DND-41 (cell line): ENCODE results near the gene NPFF.

Experiments
- ATAC-seq: fragments of 200-7000 bp; cut with Tn5 transposase; 3 replicates; pipeline ENCODE4 v1.9.1; 2021; ENCODE audit warnings: low read depth; ENCODE audit not compliant: insufficient read depth
- DNase-seq: peaks from one replicate; pipeline ENCODE4 v3.0.0-alpha.2; 2020
- H2AFZ ChIP-seq: 2 replicates; pipeline ENCODE4 v1.6.0; 2012; ENCODE audit warnings: low read depth, low read length
- H3K27ac ChIP-seq: 2 replicates; pipeline ENCODE4 v1.5.1; 2012; ENCODE audit warnings: low read length, inconsistent platforms
- H3K27me3 ChIP-seq: fragments of 200-600 bp; sonication (generic); 2 replicates; pipeline ENCODE4 v1.6.0; 2012; ENCODE audit warnings: low read length, mild to moderate bottlenecking, inconsistent platforms; ENCODE audit not compliant: insufficient read depth, poor library complexity
- H3K36me3 ChIP-seq: 2 replicates; pipeline ENCODE4 v1.5.1; 2012; ENCODE audit warnings: low read length, inconsistent platforms; ENCODE audit not compliant: insufficient read depth
- H3K4me1 ChIP-seq: 2 replicates; pipeline ENCODE4 v1.5.1; 2012; ENCODE audit warnings: mild to moderate bottlenecking, low read length; ENCODE audit not compliant: insufficient read depth
- H3K4me2 ChIP-seq: 2 replicates; pipeline ENCODE4 v1.6.0; 2012; ENCODE audit warnings: mild to moderate bottlenecking, moderate library complexity, low read length, inconsistent platforms; ENCODE audit not compliant: insufficient read depth
- H3K4me3 ChIP-seq, 2 experiments: fragments of 200-600 bp in 1 of 2; shearing (Covaris generic) in 1 of 2; 2 replicates each; pipeline ENCODE4 v1.5.1; 2012 to 2016; ENCODE audit warnings: inconsistent platforms in 2 of 2, low read length in 2 of 2, mild to moderate bottlenecking in 2 of 2, low read depth in 1 of 2, moderate library complexity in 1 of 2
- H3K79me2 ChIP-seq: 2 replicates; pipeline ENCODE4 v1.6.0; 2012; ENCODE audit warnings: low read length, inconsistent platforms; ENCODE audit not compliant: insufficient read depth
- H3K9ac ChIP-seq: 2 replicates; pipeline ENCODE4 v1.6.0; 2012; ENCODE audit warnings: low read depth, mild to moderate bottlenecking, inconsistent platforms, low read length, moderate library complexity
- H3K9me3 ChIP-seq: 2 replicates; pipeline ENCODE4 v1.5.1; 2012; ENCODE audit warnings: low read length, moderate library complexity, mild to moderate bottlenecking, inconsistent platforms; ENCODE audit not compliant: insufficient read depth, severe bottlenecking
- H4K20me1 ChIP-seq: 2 replicates; pipeline ENCODE4 v1.6.0; 2012; ENCODE audit warnings: low read length; ENCODE audit not compliant: insufficient read depth
- CTCF ChIP-seq: IDR thresholded peaks from 2 replicates; pipeline ENCODE4 v1.5.1; 2012; ENCODE audit warnings: borderline replicate concordance, low read length, moderate library complexity, mild to moderate bottlenecking; ENCODE audit not compliant: poor library complexity, severe bottlenecking; ENCODE audit errors: extremely low read depth
- EZH2 ChIP-seq: IDR thresholded peaks from 3 replicates; pipeline ENCODE4 v1.6.1; 2012; ENCODE audit warnings: borderline replicate concordance, low read depth, mild to moderate bottlenecking, moderate library complexity, low read length, inconsistent platforms; ENCODE audit not compliant: severe bottlenecking

NPFF gene

DNA sequence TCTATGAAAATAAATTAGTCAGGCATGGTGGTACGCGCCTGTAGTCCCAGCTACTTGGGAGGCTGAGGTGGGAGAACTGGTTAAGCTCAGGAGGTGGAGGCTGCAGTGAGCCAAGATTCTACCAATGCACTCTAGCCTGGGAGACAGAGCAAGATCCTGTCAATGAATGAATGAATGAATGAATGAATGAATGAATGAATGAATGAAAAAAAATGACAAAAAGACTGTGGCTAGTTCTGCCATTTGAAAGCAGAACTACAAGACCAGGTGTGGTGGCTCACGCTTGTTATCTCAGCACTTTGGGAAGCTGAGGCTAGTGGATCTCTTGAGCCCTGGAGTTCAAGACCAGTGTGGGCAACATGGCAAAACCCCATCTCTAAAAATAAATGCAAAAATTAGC is 32.2 kb upstream of the NPFF start:
- Histone ChIP-seq H3K36me3 (peaks cover 73% of the 10 kb centered on the region), H3K9ac (no peak overlapping the region), H3K79me2 (no peaks in the 10 kb centered on the region), H4K20me1 (no peaks in the 10 kb centered on the region), H3K4me2 (no peak overlapping the region), H3K4me3 (no peak overlapping the region), H3K27ac (no peak overlapping the region), H3K4me1 (no peaks in the 10 kb centered on the region), H2AFZ (no peak overlapping the region), H3K27me3 (no peaks in the 10 kb centered on the region), H3K9me3 (no peaks in the 10 kb centered on the region)
- no peak for TF ChIP-seq EZH2
- no peak for TF ChIP-seq CTCF
- ATAC-seq = no peak
- no peak for DNase-seq

GRCh38 chr12:53538209-53538689 is 31.0 kb upstream of the NPFF start:
- ATAC-seq (no peak), DNase-seq (no peak)
- no peaks in the 10 kb centered on the region for H3K4me1 ChIP-seq
- no peaks in the 10 kb centered on the region for H3K9me3 ChIP-seq
- no peaks in the 10 kb centered on the region for H3K27me3 ChIP-seq
- no peak overlapping the region for H3K4me3 ChIP-seq
- H3K79me2 ChIP-seq = no peaks in the 10 kb centered on the region
- no peak overlapping the region for H3K27ac ChIP-seq
- no peak for TF ChIP-seq CTCF
- TF ChIP-seq EZH2 = no peak
- no peak overlapping the region for H2AFZ ChIP-seq
- H4K20me1 ChIP-seq = no peaks in the 10 kb centered on the region
- peaks cover 77% of the 10 kb centered on the region for H3K36me3 ChIP-seq
- H3K4me2 ChIP-seq = no peak overlapping the region
- no peak overlapping the region for H3K9ac ChIP-seq

GRCh38 chr12:53536962-53537361 is 29.7 kb upstream of the NPFF start:
- no peak overlapping the region for H2AFZ ChIP-seq
- TF ChIP-seq EZH2 (no peak), CTCF (no peak)
- no peaks in the 10 kb centered on the region for H3K9me3 ChIP-seq
- peaks cover 80% of the 10 kb centered on the region for H3K36me3 ChIP-seq
- ATAC-seq = no peak
- H3K4me3 ChIP-seq = no peak overlapping the region
- H3K4me1 ChIP-seq = no peaks in the 10 kb centered on the region
- H3K27ac ChIP-seq = no peak overlapping the region
- no peak overlapping the region for H3K9ac ChIP-seq
- H3K79me2 ChIP-seq = no peaks in the 10 kb centered on the region
- H3K27me3 ChIP-seq = no peaks in the 10 kb centered on the region
- DNase-seq = no peak
- no peaks in the 10 kb centered on the region for H4K20me1 ChIP-seq
- no peak overlapping the region for H3K4me2 ChIP-seq

GRCh38 chr12:53533471-53533870 is 26.2 kb upstream of the NPFF start:
- H3K36me3 ChIP-seq = peaks cover 65% of the 10 kb centered on the region
- H3K9ac ChIP-seq = no peak overlapping the region
- no peak overlapping the region for H3K4me2 ChIP-seq

More at GRCh38 chr12:53533471-53533870, 26.2 kb upstream of the NPFF start:
- TF ChIP-seq CTCF (no peak), EZH2 (no peak)
- H3K79me2 ChIP-seq = no peaks in the 10 kb centered on the region
- no peak overlapping the region for H2AFZ ChIP-seq
- ATAC-seq = no peak
- no peaks in the 10 kb centered on the region for H3K9me3 ChIP-seq
- H4K20me1 ChIP-seq = no peaks in the 10 kb centered on the region
- no peak overlapping the region for H3K4me3 ChIP-seq
- H3K27me3 ChIP-seq = no peaks in the 10 kb centered on the region
- H3K27ac ChIP-seq = no peak overlapping the region
- no peak for DNase-seq
- no peaks in the 10 kb centered on the region for H3K4me1 ChIP-seq
